HG03457 (cell line): ENCODE data around the gene PDGFB.

Experiments
- ATAC-seq: cut with Tn5 transposase; IDR thresholded peaks from one replicate; pipeline ENCODE4 v1.9.1; 2021; ENCODE audit warnings: moderate number of reproducible peaks; ENCODE audit not compliant: unreplicated experiment

The PDGFB gene

DNA sequence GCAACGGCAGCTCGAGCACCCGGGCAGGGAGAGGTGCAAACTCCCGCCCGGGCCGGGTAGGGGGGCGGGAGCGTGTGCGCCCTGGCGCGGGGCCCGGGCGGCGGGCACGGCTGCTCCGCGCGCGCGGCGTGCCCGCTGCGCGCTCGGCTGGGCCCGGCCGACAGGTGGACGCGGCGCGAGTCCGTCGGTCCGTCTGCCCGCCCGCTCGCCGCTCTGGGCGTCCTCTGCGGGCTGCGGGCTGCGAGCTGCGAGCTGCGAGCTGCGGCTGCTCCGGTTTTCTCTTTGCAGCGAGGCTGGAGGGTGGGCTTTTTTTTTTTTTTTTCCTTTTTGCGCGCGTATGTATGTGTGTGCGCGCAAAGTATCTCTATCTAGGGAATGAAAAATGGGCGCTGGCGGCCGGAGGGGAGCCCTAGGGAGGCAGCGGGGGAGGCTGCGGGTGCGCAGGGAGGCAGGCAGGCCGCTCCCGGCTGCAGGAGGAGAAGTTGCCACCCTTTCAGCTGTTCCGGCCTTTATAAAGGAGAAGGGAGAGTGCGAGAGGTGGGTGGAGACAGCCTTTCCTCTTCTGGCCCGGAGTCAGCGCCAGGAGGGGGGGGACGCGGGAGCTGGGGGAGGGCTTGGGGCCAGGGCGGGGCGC, at the start of gene PDGFB:
Gene PDGFB (minus strand): TSS at position 487 of the 634 bp plus-strand sequence. CDS start 1,019 bp downstream, outside the sequence.
- ATAC-seq = no peak

DNA sequence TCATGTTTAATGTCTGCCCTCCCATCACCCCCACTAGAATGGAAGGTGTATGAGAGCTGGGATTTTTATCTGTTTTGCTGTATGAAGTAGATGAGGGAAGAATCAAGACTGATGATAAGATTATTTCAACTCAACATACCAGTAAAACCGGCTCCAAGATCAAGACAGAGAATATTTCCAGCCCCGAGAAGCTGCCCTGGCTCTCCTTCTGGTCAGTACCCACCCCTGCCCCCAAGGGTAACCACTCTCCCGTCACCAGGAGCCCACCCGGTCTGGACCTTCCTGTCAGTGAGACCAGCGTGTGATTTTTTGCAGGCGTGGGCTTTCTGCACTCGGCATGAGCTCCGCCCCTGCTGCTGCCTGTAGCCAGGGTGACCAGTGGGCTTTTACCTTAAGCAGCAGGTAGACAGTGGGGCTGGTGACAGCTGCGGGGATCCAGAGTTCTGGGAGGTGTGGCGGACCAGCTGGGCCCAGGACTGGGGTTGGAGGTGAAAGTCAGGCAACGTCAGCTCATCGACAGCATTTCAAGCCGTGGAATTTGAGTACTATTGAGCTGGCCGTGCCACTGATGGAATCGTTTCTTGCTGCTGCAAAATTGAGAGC, 49.1 kb upstream of the PDGFB start:
- no peak for ATAC-seq

DNA sequence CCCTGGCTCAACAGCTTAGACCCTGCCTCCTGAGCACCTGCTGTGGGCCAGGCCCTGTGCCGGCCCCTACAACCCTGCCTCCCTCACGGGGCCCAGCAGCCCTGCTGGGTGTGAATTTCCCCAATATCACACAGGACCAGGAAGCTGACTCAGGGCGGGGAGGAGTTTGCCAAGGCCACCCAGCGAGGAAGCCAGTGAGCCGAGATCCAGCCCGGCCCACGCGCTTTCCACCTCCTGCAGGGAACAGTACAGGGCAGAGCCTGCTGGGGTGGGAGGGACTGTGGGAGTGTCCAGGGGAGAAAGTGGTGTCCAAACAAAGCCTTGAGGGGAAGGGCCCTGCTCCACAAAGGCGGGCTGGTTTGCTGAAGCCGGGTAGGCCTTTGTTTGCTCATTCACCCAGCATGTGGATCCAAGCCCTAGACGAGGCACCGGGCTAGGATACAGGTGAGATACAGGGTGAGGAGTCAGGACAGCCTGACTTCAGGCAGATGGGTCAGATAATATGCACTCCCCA, 47.8 kb upstream of the PDGFB start:
- no peak for ATAC-seq

DNA sequence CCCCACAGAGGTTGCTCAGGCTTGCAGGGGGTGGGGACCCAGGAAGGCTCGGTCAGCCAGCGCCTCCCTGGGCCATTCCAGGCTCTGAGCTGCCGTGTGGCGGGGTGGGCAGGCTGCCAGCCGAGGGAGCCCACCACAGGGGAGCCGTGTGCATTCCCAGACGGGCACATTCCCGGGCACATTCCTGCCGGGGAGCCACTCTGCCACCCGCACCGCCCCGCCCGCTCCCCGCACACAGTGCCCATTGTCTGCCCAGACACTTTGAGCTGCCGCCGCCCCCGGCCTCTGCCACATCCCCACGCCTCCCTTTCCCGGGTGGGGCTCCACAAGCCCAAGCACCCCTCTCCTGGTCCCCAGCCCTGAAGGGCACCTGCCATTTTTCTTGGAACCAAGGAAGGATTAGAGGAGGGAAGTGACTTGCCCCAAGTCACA, 47.3 kb upstream of the PDGFB start:
- no peak for ATAC-seq

DNA sequence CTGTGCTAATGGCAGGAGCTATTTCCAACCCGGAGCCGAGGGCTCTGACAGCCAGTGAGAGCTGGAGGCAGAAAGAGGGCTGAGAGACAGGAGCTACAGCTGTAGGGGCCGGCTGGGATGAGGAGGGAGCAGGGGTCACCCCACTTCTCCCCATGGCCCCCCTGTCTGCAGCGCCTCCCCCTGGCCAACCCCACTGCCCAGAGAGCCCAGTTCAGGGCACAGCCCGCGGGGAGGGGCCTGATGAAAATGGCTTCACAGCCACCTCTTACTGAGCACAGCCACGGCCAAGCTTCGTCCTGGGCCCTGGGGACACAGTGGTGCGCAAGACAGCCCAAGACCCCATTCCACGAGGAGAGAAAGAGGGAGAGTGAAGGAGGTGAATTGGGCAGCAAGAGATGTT, 46.7 kb upstream of the PDGFB start:
- no peak for ATAC-seq

DNA sequence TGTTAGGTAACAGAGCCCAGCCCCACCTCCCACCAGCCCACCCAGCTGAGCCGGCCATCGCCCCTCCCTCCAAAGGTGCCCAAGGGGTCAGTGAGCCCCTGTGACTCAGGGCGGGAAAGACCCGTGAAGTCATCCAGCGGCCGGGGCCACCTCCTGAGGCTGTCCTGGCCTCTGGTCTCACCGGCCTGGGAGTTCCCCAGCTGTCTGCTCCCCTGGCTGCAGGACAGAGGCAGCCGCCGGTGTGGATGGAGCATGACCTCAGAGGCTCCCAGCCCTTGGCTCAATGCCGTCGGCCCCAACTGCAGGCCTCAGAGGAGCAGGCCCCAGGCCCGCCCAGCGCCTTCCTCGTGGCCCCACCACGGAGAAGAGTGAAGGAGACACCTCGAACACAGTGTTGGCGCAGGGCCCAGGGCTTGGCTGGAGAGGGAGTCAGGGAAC, 46.0 kb upstream of the PDGFB start:
- no peak for ATAC-seq

DNA sequence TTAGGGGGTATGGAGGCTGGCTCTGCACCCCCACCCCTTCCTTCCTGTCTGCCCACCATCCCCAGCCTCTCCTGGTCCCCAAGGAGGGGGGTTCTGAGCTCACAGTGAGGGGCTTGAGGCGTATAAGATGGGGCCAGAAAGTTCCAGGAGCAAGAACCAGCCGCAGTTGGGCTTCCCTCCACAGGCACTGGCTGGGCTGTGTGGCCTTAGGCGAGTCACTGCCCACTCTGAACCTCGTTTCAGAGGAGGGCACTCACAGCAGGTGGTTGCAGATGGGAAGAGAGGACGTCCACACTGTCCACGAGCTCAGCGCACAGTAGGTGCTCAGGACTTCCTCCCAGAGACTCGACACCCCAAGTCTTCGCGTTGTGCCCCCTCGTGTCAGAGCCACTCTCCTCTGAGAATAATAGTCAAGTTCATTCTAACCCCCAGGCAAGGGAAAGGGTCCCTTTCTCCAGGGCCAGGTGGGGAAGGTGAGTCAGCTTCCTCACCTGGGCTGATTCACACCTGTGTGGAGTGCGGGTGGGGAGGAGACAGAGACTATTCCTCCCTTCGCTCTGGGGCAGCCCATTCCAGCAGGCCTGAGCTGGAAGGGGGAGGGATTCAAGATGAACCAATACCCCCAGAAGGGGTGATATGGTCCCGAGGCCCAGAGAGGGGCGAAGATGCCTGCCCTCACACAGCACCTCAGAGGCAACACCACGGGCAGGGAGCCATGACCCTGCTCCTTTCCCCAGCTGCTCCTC, 45.4 kb upstream of the PDGFB start:
- ATAC-seq = no peak

DNA sequence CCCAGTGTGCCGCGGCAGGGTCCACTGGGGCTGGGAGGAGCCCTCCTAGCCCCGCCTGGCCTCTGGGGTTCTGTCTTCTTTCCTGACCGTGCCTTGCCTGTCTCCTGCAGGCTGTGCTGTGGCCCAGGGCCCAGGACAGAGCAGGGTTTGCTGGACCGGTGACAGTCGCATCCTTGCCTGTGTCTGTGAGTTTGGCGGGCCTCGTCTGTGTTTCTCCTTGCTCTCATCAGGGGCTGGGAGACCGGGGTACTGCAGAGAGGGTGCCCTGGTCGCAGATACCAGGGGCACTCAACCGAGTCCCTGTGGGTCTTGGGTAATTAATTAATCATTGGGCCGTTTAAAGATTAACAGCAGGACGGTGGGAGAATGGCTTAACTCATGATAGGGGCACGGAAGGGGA, 44.8 kb upstream of the PDGFB start:
- ATAC-seq = no peak

DNA sequence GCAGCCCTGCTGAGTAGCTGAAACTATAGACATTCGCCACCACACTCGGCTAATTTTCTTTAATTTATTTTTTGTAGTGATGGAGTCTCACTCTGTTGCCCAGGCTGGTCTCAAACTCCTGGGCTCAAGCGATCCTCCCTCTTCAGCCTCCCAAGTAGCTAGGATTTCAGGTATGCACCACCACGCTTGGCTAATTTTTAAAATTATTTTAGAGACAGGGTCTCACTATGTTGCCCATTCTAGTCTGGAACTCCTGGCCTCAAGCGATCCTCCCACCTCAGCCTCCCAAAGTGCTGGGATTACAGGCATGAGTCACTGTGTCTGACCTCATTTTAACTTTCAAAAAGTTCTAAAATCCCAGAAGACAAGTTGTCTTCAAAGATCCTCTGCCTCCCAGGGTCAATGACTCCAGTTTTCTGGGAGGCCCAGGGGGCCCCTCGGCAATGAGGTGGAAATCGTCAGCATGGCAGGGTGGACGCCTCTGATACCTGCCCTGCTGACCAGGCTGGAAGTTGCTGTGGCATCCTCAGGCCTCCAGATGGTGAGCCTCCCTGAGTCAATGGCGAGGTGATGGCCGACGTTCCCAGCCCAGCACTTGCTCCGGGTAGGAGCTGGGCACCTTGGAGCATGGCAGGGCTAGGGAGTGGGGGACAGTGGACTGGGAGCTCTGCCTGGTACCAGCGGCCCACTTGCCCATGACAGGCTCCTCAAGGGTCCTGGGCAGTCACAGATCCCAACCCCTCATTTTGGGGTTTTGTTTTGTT, 43.5 kb upstream of the PDGFB start:
- no peak for ATAC-seq

DNA sequence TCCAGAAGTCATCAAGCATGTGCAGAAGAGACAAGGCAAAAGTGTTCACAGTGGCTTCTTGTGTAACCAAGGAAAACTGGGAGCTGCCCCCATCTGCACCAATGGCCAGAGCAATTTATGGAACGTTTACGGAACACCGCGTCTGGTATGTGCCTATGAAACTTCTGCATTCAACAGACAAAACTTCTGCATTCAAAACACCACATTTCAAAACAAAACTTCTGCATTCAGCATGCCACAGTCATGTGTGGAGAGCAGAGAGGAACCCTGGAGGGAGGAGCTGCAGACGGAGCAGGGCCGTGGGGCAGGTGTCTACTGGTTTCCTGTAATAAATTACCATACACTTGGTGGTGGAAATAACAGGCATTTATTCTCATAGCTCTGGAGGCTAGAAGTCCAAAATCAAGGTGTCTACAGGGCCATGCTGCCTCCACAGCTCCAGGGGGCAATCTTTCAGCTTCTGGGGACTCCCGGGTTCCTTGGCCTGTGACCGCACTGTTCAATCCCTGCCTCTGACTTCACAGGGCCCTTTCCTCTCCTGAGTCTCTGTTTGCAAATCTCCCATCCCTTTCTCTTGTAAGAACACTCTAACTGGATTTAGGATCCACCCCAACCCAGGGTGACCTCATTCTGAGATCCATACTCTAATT, 42.4 kb upstream of the PDGFB start:
- no peak for ATAC-seq

DNA sequence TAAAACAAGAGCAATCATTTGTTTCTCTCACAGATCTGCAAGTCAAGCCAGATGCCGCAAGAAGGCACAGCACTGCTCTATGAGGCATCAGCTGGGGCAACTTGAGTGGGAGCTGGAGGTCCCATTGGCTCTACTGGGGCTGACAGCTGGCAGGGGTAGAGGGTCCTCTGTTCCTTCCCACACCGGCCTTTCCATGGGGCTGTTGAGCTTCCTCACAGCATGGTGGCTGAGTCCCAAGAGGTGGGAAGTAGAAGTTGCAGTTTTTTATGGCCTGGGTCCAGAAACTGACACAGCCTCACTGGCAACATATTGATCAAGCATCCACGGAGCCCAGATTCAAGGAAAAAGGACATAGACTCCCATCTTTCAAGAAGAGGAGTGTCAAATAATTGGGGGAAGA, 40.2 kb upstream of the PDGFB start:
- ATAC-seq = no peak

DNA sequence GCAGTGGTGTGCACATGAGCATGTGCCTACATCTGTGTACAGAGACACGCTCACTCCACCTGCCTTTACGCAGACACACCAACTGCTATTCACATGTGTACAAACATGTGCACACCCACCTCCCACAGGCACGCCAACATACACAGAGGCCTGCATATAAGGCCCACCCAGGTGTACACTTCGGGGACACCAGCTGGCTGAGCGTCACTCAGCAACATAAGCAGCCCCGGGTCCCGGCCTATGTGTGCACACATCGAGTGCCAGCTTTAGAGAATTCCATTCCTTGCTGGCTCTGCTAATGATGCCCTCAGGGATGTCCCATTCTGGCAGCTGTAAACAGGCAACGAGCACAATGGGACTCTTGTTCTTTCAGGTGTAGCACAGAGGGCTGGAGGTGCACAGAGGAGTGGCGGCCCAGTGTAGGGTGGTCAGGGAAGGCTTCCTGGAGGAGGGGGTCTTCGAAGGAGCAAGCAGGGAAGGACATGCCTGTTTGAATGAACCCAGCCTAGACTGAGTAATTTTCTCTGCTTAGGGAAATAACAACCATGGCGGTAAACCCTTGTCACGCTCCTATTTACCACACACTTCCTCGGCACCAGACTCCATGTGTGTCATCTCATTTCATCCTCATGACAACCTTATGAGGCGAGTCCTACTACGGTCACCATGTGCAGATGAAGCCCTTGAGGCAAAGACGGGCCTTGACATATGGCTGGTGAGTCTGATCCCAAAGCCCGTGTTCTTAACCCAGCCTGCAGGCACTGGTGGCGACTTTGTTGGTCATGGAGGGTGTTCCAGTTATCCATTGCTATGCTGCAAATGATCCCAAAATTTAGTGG, 39.6 kb upstream of the PDGFB start:
- ATAC-seq = no peak

DNA sequence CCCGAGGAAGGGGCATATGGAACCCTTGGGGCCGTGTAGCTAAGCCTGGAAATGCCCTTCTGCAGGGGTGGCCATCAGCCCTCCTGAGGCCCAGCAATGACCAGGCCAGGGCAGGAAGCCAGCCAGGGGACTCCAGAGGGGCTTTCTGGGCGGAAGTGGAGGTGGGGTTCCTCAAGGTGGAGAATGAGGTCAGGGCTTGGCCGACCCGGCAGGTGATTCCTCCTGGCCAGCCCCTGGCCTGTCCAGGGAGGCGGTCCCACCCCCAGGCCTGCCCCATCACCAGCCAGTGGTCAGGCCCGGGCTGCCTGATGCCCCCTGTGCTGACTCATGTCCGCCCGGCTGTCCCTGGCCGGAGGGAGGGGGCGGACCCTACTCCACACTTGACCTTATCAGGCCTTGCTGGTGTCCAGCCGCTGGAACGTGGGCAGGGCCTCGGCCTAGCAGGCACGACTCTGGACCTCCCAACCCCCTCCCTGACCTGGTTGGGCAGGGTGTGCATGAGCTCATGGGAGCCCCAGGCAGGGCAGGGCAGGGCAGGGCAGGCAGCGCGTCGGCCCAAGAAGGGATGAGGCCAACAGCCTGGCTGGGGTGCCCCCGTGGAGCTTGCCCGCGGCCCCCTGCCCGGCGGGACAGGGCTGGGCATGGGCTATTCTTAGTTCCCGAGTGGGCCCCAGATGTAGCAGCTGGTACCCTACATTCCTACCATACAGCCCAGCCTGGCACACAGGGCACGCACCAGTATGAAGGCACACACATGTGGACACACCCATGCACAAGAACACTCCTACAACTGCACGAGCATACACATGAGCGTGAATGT, 38.8 kb upstream of the PDGFB start:
- ATAC-seq = no peak

DNA sequence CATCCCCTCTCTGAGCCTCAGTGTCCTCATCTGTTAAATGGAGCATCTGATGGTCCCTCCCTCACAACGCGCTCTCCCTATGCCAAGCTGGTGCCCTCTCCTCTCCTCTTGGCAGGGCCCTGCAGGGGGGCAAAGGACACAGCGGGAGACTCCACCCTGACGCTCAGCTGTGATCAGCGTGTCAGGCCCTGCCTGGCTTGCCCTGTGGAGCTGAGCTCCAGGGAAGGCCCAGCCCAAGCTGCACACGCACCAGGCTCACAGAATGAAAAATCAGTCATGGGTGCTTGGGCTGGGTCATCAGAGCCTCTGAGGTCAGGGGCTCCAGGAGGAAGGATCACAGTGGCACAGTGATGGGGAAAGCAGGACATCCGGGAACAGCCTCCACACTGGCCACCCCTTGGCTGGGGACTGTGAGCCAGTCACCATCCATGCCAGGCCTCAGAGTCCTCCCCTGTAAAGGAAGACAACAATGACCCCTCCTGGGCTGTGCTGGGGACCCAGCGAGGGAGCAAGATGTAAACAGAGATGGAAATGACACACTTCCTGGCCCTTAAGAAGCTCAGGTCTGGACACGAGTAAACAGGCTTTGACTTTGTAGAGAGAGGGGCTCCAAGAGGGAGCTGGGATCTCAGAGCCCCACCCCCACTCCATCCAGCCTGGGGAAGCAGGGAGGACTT, 38.0 kb upstream of the PDGFB start:
- ATAC-seq = no peak

DNA sequence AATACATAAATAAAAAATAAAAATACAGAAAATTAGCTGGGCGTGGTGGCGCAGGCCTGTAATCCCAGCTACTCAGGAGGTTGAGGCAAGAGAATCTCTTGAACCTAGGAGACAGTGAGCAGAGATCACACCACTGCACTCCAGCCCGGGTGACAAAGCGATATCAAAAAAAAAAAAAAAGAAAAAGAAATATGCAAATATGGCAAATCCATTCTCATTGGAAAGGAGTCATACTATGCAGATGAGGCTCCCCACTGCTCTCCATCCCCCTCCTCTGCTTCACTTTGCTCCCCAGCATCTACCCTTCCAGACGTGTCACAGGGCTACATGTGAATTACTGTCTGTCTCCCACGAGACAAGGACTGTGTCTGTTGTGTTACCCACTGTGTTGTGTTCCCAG, 36.3 kb upstream of the PDGFB start:
- no peak for ATAC-seq

DNA sequence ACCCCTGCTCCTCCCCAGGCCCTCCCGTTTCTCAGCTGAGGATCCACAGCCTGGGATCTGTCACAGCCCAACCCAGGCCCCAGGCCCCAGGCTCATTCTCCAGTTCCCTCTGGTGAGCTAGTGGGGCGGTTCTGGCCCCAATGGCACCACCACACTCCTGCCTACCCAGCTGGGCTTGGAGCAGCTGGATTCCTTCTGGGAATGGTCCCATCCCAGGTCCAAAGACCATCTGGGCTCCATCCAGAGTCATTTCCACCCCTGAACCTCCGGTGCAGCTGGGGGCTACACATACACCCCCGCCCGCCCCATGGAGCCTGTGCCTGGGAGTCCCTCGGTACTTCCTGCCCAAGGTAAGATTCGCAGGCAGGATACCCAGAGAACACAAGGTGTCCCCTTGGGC, 35.5 kb upstream of the PDGFB start:
- no peak for ATAC-seq

DNA sequence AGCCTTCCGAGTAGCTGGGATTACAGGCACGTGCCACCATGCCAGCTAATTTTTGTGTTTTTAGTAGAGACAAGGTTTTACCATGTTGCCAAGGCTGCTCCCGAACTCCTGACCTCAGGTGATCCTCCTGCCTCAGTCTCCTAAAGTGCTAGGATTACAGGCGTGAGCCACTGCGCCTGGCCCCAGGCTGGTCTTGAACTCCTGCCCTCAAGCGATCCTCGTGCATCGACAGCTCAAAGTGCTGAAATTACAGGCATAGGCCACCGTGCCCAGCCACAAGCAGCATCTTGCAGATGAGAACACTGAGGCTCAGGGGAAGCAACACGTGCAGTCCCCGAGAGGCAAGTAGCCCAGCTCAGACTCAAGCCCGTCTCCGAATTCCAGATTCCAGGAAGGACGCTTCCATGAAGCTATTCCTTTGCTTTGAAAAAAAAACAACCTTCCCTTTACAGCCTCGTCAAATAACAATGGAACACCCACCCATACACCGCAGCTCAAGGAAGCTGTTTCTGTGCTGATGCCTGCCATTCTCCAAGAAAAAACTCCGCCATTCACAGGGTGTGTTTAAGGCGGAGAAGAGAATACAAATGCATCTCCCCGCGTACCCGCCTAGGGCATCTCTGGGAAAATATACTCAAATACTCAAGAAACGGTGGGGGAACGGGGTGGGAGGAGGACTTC, 34.5 kb upstream of the PDGFB start:
- ATAC-seq = no peak

DNA sequence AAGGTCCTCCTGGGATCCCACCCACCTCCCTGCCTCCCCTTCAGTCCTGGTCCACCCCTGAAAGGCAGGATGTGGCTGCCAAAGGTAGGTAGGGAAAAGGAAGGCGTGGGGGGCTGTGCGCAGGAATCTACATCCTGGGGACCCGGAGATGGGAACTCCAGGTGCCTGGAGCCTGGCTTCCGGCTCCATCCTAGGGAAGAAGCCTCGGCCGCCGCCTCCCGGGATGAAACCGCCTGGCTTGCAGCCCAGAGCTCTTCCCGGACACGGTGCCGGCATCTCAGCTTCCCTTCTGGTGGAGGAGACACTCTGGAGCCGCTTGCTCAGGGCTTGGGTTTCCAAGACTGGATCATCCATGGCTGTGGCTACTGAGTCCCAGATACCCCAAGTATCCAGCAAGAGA, 33.3 kb upstream of the PDGFB start:
- ATAC-seq = no peak
